HG02840 (cell line): Measurements from ENCODE around the gene ARL14.

Experiments used
- ATAC-seq: cut with Tn5 transposase; IDR thresholded peaks from one replicate; pipeline ENCODE4 v1.9.1; 2021; ENCODE audit warnings: mild to moderate bottlenecking, moderate library complexity, moderate number of reproducible peaks; ENCODE audit not compliant: unreplicated experiment, low FRiP score

ARL14 gene

GRCh38 chr3:160719710-160720109 lies 42.8 kb downstream of the ARL14 start:
- ATAC-seq: no peak

- ATAC-seq: no peak
Measured at GRCh38 chr3:160720123-160720746, 43.3 kb downstream of the ARL14 start.

DNA sequence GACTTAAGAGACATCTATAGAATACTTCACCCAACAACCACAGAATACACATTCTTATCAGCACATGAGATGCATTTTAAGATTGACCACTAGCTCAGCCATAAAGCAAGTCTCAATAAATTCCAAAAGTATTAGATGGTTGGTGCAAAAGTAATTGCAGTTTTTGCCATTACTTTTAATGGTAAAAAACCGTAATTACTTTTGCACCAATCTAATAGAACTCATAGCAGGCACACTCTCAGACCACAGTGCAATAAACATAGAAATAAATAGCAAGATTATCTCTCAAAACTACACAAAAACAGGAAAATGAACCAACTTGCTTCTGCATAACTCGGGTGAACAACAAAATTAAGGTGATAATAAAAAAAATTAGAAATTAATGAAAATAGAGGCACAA lies 45.4 kb downstream of the ARL14 start:
- ATAC-seq: no peak

DNA sequence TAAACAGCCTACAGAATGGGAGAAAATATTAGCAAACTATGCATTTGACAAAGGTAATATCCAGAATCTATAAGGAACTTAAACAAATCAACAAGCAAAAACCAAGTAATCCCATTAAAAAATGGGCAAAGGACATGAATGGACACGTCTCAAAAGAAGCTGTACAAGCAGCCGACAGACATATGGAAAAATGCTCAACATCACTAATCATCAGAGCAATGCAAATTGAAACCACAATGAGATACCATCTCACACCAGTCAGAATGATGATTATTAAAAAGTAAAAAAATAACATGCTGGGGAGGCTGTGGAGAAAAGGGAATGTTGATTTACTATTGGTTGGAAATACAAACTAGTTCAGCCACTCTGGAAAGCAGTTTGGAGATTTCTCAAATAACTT lies 48.4 kb downstream of the ARL14 start:
- no peak for ATAC-seq
